ENCODE measurements around the gene FAF1. TPM values are rescaled to one million over a fixed set of nuclear protein-coding genes. Genes with fewer than 3 reads are reported as not detected.
A peak's percentile ranks its signal among the peaks of the same experiment; 100 is the strongest.

Gene FAF1
- total and polyA plus RNA-seq, 2 of the 8 experiments (the other 6 are each of a cell fraction or from before 2014, with no cell fraction given): 10.8 to 65.9 TPM

- Histone ChIP-seq H2BK120ac (replicated peaks; ENCODE audit: low read depth, low read length) (no peak overlapping the region), H3K9ac (replicated peaks in 1 of 4; ENCODE audit: extremely low read depth in 1 of 4, low read depth in 3 of 4, low read length in 3 of 4) (no peak overlapping the region), H3K23ac (ENCODE audit: insufficient read length) (no peak overlapping the region), H4K5ac (ENCODE audit: insufficient read length, low read depth, low read length) (no peak overlapping the region), H3K4ac (replicated peaks; ENCODE audit: insufficient read length, low read depth, low read length) (no peak overlapping the region), H3K4me1 (replicated peaks in 1 of 4; ENCODE audit: control insufficient read depth in 3 of 4, insufficient read depth in 4 of 4, low read length in 3 of 4) (peaks cover 0 to 18% (median 13%) of the 10 kb centered on the region in 4 experiments; a peak in 5 of 7 replicates), H3K14ac (ENCODE audit: insufficient read length) (no peak overlapping the region), H4K20me1 (replicated peaks in 1 of 2; ENCODE audit: control insufficient read depth in 1 of 2, insufficient read depth in 2 of 2, low read length in 2 of 2) (peaks cover 4 to 14% of the 10 kb centered on the region in 2 experiments), H3K27me3 (replicated peaks in 1 of 4; ENCODE audit: control insufficient read depth in 3 of 4, extremely low read depth in 1 of 4, insufficient read depth in 3 of 4, low read length in 3 of 4) (peaks cover 69 to 77% (median 71%) of the 10 kb centered on the region in 4 experiments), H3K18ac (ENCODE audit: extremely low read depth, low read length) (no peak overlapping the region; the same call in 1 of the 2 replicates), H2AK5ac (ENCODE audit: low read depth, low read length) (no peak overlapping the region), H3K79me2 (ENCODE audit: control insufficient read depth in 1 of 2, insufficient read depth in 2 of 2, low read length in 2 of 2) (no peaks in the 10 kb centered on the region), H3K36me3 (ENCODE audit: control insufficient read depth in 2 of 4, insufficient read depth in 4 of 4, low read length in 3 of 4) (peaks cover 0 to 10% (median 0%) of the 10 kb centered on the region in 4 experiments; a peak in 1 of 8 replicates), H2AFZ (ENCODE audit: low read length) (no peak overlapping the region), H3K4me2 (ENCODE audit: insufficient read depth in 1 of 2, low read depth in 2 of 2, low read length in 2 of 2) (peak overlapping the region; percentile 56 to 70; a peak in 2 of 4 replicates), H3K79me1 (ENCODE audit: low read depth, low read length) (no peaks in the 10 kb centered on the region), H3K27ac (ENCODE audit: low read depth, low read length) (no peak overlapping the region), H2BK12ac (ENCODE audit: low read depth, low read length) (no peak overlapping the region), H3K23me2 (ENCODE audit: low read depth, low read length) (peaks cover 4% of the 10 kb centered on the region), H2BK15ac (ENCODE audit: low read length) (no peak overlapping the region), H3K56ac (replicated peaks; ENCODE audit: insufficient read length, low read depth, low read length) (no peak overlapping the region), H2BK5ac (ENCODE audit: low read depth, low read length) (no peak overlapping the region), H3K9me3 (ENCODE audit: insufficient read depth in 2 of 2, low read depth in 1 of 2, low read length in 1 of 2) (peaks cover 0 to 3% of the 10 kb centered on the region in 2 experiments; a peak in 1 of 4 replicates), H4K8ac (ENCODE audit: extremely low read depth, insufficient read depth, low read length) (no peak overlapping the region), H4K91ac (replicated peaks; ENCODE audit: insufficient read length, low read length) (no peak overlapping the region), H3K4me3 (ENCODE audit: extremely low read depth in 1 of 4, insufficient read depth in 2 of 4, low read depth in 3 of 4, low read length in 4 of 4) (peak overlapping the region in 1 of 4 experiments; percentile 58; a peak in 3 of 8 replicates), H2BK20ac (ENCODE audit: low read length) (no peak overlapping the region)
- TF ChIP-seq SIX5 (IDR thresholded peaks at IDR 0.05; ENCODE audit: low read depth, low read length) (no peak), POLR2A (IDR thresholded peaks at IDR 0.05; ENCODE audit: control extremely low read depth in 1 of 2, low read depth in 2 of 2, low read length in 2 of 2) (no peak), KDM4A (IDR thresholded peaks at IDR 0.05; ENCODE audit: low read depth, low read length, severe bottlenecking) (no peak), CREB1 (IDR thresholded peaks at IDR 0.05) (no peak), CHD2 (IDR thresholded peaks at IDR 0.05; ENCODE audit: low read length) (no peak), TBP (IDR thresholded peaks at IDR 0.05; ENCODE audit: low read depth, low read length) (no peak)
- DNase-seq (ENCODE audit: low read depth in 1 of 2, low spot score in 2 of 2) (no peak), FAIRE-seq (no peak)
- ChIA-PET POLR2A (ENCODE audit: partially characterized antibody) (interaction anchor here (1.3 to 1.6 kb wide), 2 partner anchors 12 to 563 kb away, joined by 4 to 7 read pairs; no protein-coding TSS in a partner anchor), CTCF (ENCODE audit: partially characterized antibody) (interaction anchor here (0.6 to 3.8 kb wide), 13 partner anchors 9 to 862 kb away, joined by 3 to 30 read pairs (median 4); partner anchors contain the start of gene DMRTA2)
- WGBS, 2 experiments (ENCODE audit: extremely low coverage in 1 of 2, insufficient coverage in 1 of 2, insufficient read length in 1 of 2, insufficient replicate concordance in 2 of 2, low coverage in 1 of 2, low lambda C conversion rate in 2 of 2, missing lambda C conversion rate in 1 of 2): 40% methylated on average over 7 of the region's 7 CpGs; no CpG with 5 or more reads in 1 of the 2 experiments
Observed at GRCh38 chr1:50414853-50415234, 545.2 kb downstream of the FAF1 start.

Measured in H1 (cell line).